Ovary (tissue), 3 donors: ENCODE results near the gene CAV1.

ENCODE experiments used
- CTCF ChIP-seq, 3 donors: fragments of 450-650 bp in 2 of 3; fragments of 200-600 bp in 1 of 3; IDR thresholded peaks; one replicate each; pipeline versions ENCODE4 v1.5.1 to v1.8.0; 2016 to 2022; ENCODE audit warnings: antibody characterized with exemption in 3 of 3, mild to moderate bottlenecking in 1 of 3
- EP300 ChIP-seq: sonication (generic); formaldehyde crosslinking; IDR thresholded peaks from one replicate; pipeline ENCODE4 v1.6.1; 2017; ENCODE audit warnings: antibody characterized with exemption
- donor health status: DM: no; HTN: no; CAD: no.

GRCh38 chr7:116516324-116516723 lies 8.5 kb upstream of the CAV1 start:
- TF ChIP-seq EP300: no peak
- TF ChIP-seq CTCF (IDR thresholded peaks at IDR 0.05): no peak
